GM10248 (cell line): Measurements from ENCODE around the gene TIMD4.
"Not testable (repeated sequence)": the region's sequence is repeated elsewhere in the genome, so short reads cannot be mapped to it uniquely, and the experiment has no call there.

ENCODE experiments used
- CTCF ChIA-PET: fragments of 300-600 bp; sonication (Branson Sonifier 250); formaldehyde crosslinking; extraction: SDS; loops from one replicate; lab custom pipeline; 2021; ENCODE audit warnings: antibody characterized with exemption; lab: Yijun Ruan, JAX
- POLR2A ChIA-PET: fragments of 350-650 bp; sonication (Branson Sonifier 250); formaldehyde crosslinking; extraction: SDS; loops from one replicate; lab custom pipeline; 2020; ENCODE audit warnings: antibody characterized with exemption; lab: Yijun Ruan, JAX
- DNase-seq: peaks from one replicate; pipeline ENCODE4 v3.0.0; 2012; ENCODE audit errors: extremely low spot score
- CTCF ChIP-seq: IDR thresholded peaks from 2 replicates; pipeline ENCODE4 v1.5.1; 2012; ENCODE audit warnings: mild to moderate bottlenecking, low read depth; ENCODE audit errors: extremely low read depth, missing control alignments, control extremely low read depth

TIMD4 gene

GRCh38 chr5:156949424-156949823 is 13.6 kb downstream of the TIMD4 start:
- POLR2A ChIA-PET, result no interaction called here
- CTCF ChIA-PET, result no interaction called here
- TF ChIP-seq CTCF, result no peak
- DNase-seq, result no peak

GRCh38 chr5:156947925-156948324 is 15.1 kb downstream of the TIMD4 start:
- CTCF ChIA-PET, result no interaction called here
- POLR2A ChIA-PET, result no interaction called here
- DNase-seq, result no peak
- no peak for TF ChIP-seq CTCF

- ChIA-PET POLR2A (no interaction called here), CTCF (interaction anchor here (0.7 to 2.8 kb wide), 6 partner anchors 9 to 190 kb away, joined by 3 to 12 read pairs (median 4); no protein-coding TSS in a partner anchor)
- no peak for TF ChIP-seq CTCF
- DNase-seq, result peak; percentile 60
Measured at GRCh38 chr5:156942064-156942463, 21.0 kb downstream of the TIMD4 start.

- CTCF ChIA-PET, DNase-seq, POLR2A ChIA-PET: not testable (repeated sequence)
Measured at GRCh38 chr5:156940462-156940861, 22.6 kb downstream of the TIMD4 start.

- ChIA-PET POLR2A (no interaction called here), CTCF (interaction anchor here (1.0 to 3.2 kb wide), 7 partner anchors 9 to 993 kb away, joined by 3 to 14 read pairs (median 5); no protein-coding TSS in a partner anchor)
- DNase-seq, result no peak
- no peak for TF ChIP-seq CTCF
Measured at GRCh38 chr5:156936972-156937371, 26.1 kb downstream of the TIMD4 start.

- TF ChIP-seq CTCF, result peak; percentile 64
- POLR2A ChIA-PET, result no interaction called here
- CTCF ChIA-PET, result interaction anchor here (1.1 to 4.0 kb wide), 8 partner anchors 12 to 201 kb away, joined by 3 to 23 read pairs (median 5); no protein-coding TSS in a partner anchor
- peak; percentile 35 for DNase-seq
Measured at GRCh38 chr5:156934450-156935211, 28.4 kb downstream of the TIMD4 start.

GRCh38 chr5:156929366-156929948 is 33.6 kb downstream of the TIMD4 start:
- ChIA-PET CTCF (interaction anchor here (1.2 to 3.5 kb wide), 3 partner anchors 9 kb away, joined by 3 to 14 read pairs (median 3); no protein-coding TSS in a partner anchor), POLR2A (no interaction called here)
- TF ChIP-seq CTCF, result no peak
- DNase-seq, result no peak
